Measurements from ENCODE around the gene RELN.

RELN gene

GRCh38 chr7:103668279-103668941, 321.0 kb downstream of the RELN start:
- no peak for DNase-seq

GRCh38 chr7:103666326-103666725, 323.1 kb downstream of the RELN start:
- no peak for DNase-seq

- DNase-seq, result no peak
Observed at GRCh38 chr7:103664577-103664976, 324.9 kb downstream of the RELN start.

GRCh38 chr7:103660455-103661371, 328.7 kb downstream of the RELN start:
- DNase-seq, result no peak

- no peak for DNase-seq
Observed at GRCh38 chr7:103658055-103659005, 331.1 kb downstream of the RELN start.

- no peak for DNase-seq
Observed at GRCh38 chr7:103657474-103657894, 332.0 kb downstream of the RELN start.

GRCh38 chr7:103656221-103656620, 333.2 kb downstream of the RELN start:
- DNase-seq, result no peak

- DNase-seq, result no peak
Observed at GRCh38 chr7:103651593-103652377, 337.7 kb downstream of the RELN start.

- no peak for DNase-seq
Observed at GRCh38 chr7:103649052-103649451, 340.4 kb downstream of the RELN start.

- no peak for DNase-seq
Observed at GRCh38 chr7:103648135-103648534, 341.3 kb downstream of the RELN start.

GRCh38 chr7:103644319-103644718, 345.1 kb downstream of the RELN start:
- no peak for DNase-seq

- no peak for DNase-seq
Observed at GRCh38 chr7:103640031-103640779, 349.3 kb downstream of the RELN start.

- no peak for DNase-seq
Observed at GRCh38 chr7:103637726-103638125, 351.7 kb downstream of the RELN start.

GRCh38 chr7:103637094-103637493, 352.4 kb downstream of the RELN start:
- DNase-seq, result no peak

GRCh38 chr7:103636153-103636552, 353.3 kb downstream of the RELN start:
- no peak for DNase-seq

- no peak for DNase-seq
Observed at GRCh38 chr7:103632972-103633371, 356.5 kb downstream of the RELN start.

GRCh38 chr7:103632005-103632639, 357.3 kb downstream of the RELN start:
- DNase-seq, result no peak

GRCh38 chr7:103630318-103630717, 359.1 kb downstream of the RELN start:
- DNase-seq, result no peak

- no peak for DNase-seq
Observed at GRCh38 chr7:103628742-103629141, 360.7 kb downstream of the RELN start.

- DNase-seq, result no peak
Observed at GRCh38 chr7:103626776-103627175, 362.7 kb downstream of the RELN start.

- DNase-seq, result no peak
Observed at GRCh38 chr7:103622274-103622673, 367.2 kb downstream of the RELN start.

Measured in NCI-H1436 (cell line).